Activated CD4-positive, alpha-beta memory T cell treated with anti-CD3 and anti-CD28 coated beads for 36 hours (primary cell): ENCODE measurements around the gene SBK1. TPM values are rescaled to one million over a fixed set of nuclear protein-coding genes. Genes with fewer than 3 reads are reported as not detected.

Source experiments
- CTCF ChIA-PET: fragments of 350-600 bp; sonication (Branson Sonifier 250); formaldehyde crosslinking; loops from one replicate; lab custom pipeline; 2021; ENCODE audit warnings: antibody characterized with exemption, inconsistent platforms; lab: Charles Lee
- POLR2A ChIA-PET: fragments of 350-600 bp; sonication (Branson Sonifier 250); formaldehyde crosslinking; loops from one replicate; lab custom pipeline; 2021; ENCODE audit warnings: antibody characterized with exemption; lab: Charles Lee
- DNase-seq: peaks from one replicate; pipeline ENCODE4 v3.0.0-alpha.2; 2020
- H3K27ac Mint-ChIP-seq: one replicate; pipeline ENCODE4 v1.8.0; 2021; ENCODE audit warnings: mixed read lengths
- H3K27me3 Mint-ChIP-seq: one replicate; pipeline ENCODE4 v1.8.0; 2021; ENCODE audit warnings: mixed read lengths
- H3K36me3 Mint-ChIP-seq: one replicate; pipeline ENCODE4 v1.8.0; 2021; ENCODE audit warnings: mixed read lengths
- H3K4me1 Mint-ChIP-seq: one replicate; pipeline ENCODE4 v1.8.0; 2021; ENCODE audit warnings: low read depth, mixed read lengths
- H3K4me3 Mint-ChIP-seq: one replicate; pipeline ENCODE4 v1.8.0; 2021; ENCODE audit warnings: mild to moderate bottlenecking, mixed read lengths
- H3K9me3 Mint-ChIP-seq: one replicate; pipeline ENCODE4 v1.8.0; 2021; ENCODE audit warnings: mixed read lengths
- intact Hi-C: fragments of 100-400 bp; cut with micrococcal nuclease; formaldehyde crosslinking; loops from one replicate; pipeline ENCODE4 v1.15.1; 2023
- total RNA-seq, 2 experiments: library from RNA; stranded (reverse); gene quantifications; one replicate each; pipeline ENCODE4 v1.2.3, GENCODE V29; 2021

Gene SBK1
- total RNA-seq, 2 experiments from 2014 or later, result 2.9 to 3.8 TPM

GRCh38 chr16:28283798-28284577 lies 8.3 kb upstream of the SBK1 start:
- Mint-ChIP-seq H3K4me1 (peaks cover 8% of the 10 kb centered on the region), H3K27me3 (no peaks in the 10 kb centered on the region), H3K4me3 (no peak overlapping the region), H3K36me3 (no peaks in the 10 kb centered on the region), H3K27ac (no peak overlapping the region), H3K9me3 (no peaks in the 10 kb centered on the region)
- no peak for DNase-seq
- POLR2A ChIA-PET, result no interaction called here
- CTCF ChIA-PET, result interaction anchor here (0.9 to 10.1 kb wide), 2 partner anchors 7 to 31 kb away, joined by 3 to 251 read pairs; no protein-coding TSS in a partner anchor
- intact Hi-C loops, result no loop called here

- H3K4me1 Mint-ChIP-seq, result peaks cover 13% of the 10 kb centered on the region
- H3K9me3 Mint-ChIP-seq, result no peaks in the 10 kb centered on the region
- H3K27ac Mint-ChIP-seq, result no peak overlapping the region
- no peaks in the 10 kb centered on the region for H3K27me3 Mint-ChIP-seq
- CTCF ChIA-PET, result interaction anchor here (0.8 to 1.5 kb wide), 3 partner anchors 8 to 31 kb away, joined by 3 to 4 read pairs (median 3); no protein-coding TSS in a partner anchor
- DNase-seq, result no peak
- intact Hi-C loops, result no loop called here
- no peaks in the 10 kb centered on the region for H3K36me3 Mint-ChIP-seq
- POLR2A ChIA-PET, result no interaction called here
- H3K4me3 Mint-ChIP-seq, result no peak overlapping the region
Observed at GRCh38 chr16:28285649-28286048, 6.7 kb upstream of the SBK1 start.

- CTCF ChIA-PET, result interaction anchor here (0.7 to 1.7 kb wide), 4 partner anchors 10 to 954 kb away, joined by 3 to 9 read pairs (median 4); no protein-coding TSS in a partner anchor
- intact Hi-C loops, result no loop called here
- DNase-seq, result no peak
- H3K27ac Mint-ChIP-seq, result no peak overlapping the region
- H3K9me3 Mint-ChIP-seq, result no peaks in the 10 kb centered on the region
- H3K4me3 Mint-ChIP-seq, result no peak overlapping the region
- no peaks in the 10 kb centered on the region for H3K36me3 Mint-ChIP-seq
- peaks cover 22% of the 10 kb centered on the region for H3K4me1 Mint-ChIP-seq
- H3K27me3 Mint-ChIP-seq, result no peaks in the 10 kb centered on the region
- POLR2A ChIA-PET, result no interaction called here
Observed at GRCh38 chr16:28288114-28288513, 4.2 kb upstream of the SBK1 start.

GRCh38 chr16:28289048-28289447 lies 3.3 kb upstream of the SBK1 start:
- Mint-ChIP-seq H3K27ac (no peak overlapping the region), H3K9me3 (no peaks in the 10 kb centered on the region), H3K4me1 (peaks cover 22% of the 10 kb centered on the region), H3K4me3 (no peak overlapping the region), H3K36me3 (no peaks in the 10 kb centered on the region), H3K27me3 (no peaks in the 10 kb centered on the region)
- ChIA-PET CTCF (interaction anchor here (1.6 to 1.7 kb wide), 2 partner anchors 11 to 28 kb away, joined by 4 to 9 read pairs; no protein-coding TSS in a partner anchor), POLR2A (no interaction called here)
- DNase-seq, result no peak
- intact Hi-C loops, result no loop called here

GRCh38 chr16:28289939-28290858 lies 2.1 kb upstream of the SBK1 start:
- peaks cover 32% of the 10 kb centered on the region for H3K4me1 Mint-ChIP-seq
- no peaks in the 10 kb centered on the region for H3K36me3 Mint-ChIP-seq
- intact Hi-C loops, result loop anchor here (2.0 to 10.0 kb wide), 3 partner anchors 13 to 265 kb away; partner anchors contain the start of gene SGF29
- no peak overlapping the region for H3K27ac Mint-ChIP-seq
- H3K27me3 Mint-ChIP-seq, result no peaks in the 10 kb centered on the region
- H3K4me3 Mint-ChIP-seq, result peak overlapping the region; percentile 24
- no peaks in the 10 kb centered on the region for H3K9me3 Mint-ChIP-seq
- ChIA-PET POLR2A (interaction anchor here (0.6 kb wide), 1 partner anchor 9 kb away, joined by 3 read pairs; no protein-coding TSS in a partner anchor), CTCF (no interaction called here)
- no peak for DNase-seq

- no peaks in the 10 kb centered on the region for H3K9me3 Mint-ChIP-seq
- peak overlapping the region; percentile 12 for H3K4me3 Mint-ChIP-seq
- H3K4me1 Mint-ChIP-seq, result peaks cover 36% of the 10 kb centered on the region
- no peaks in the 10 kb centered on the region for H3K27me3 Mint-ChIP-seq
- ChIA-PET CTCF (interaction anchor here (0.9 kb wide), 1 partner anchor 16 kb away, joined by 3 read pairs; no protein-coding TSS in a partner anchor), POLR2A (no interaction called here)
- no peak overlapping the region for H3K27ac Mint-ChIP-seq
- no peaks in the 10 kb centered on the region for H3K36me3 Mint-ChIP-seq
- intact Hi-C loops, result loop anchor here (2.0 to 10.0 kb wide), 3 partner anchors 14 to 264 kb away; partner anchors contain the start of gene SGF29
- no peak for DNase-seq
Observed at GRCh38 chr16:28290859-28291254, 1.5 kb upstream of the SBK1 start.

- CTCF ChIA-PET, result interaction anchor here (1.4 to 4.8 kb wide), 3 partner anchors 15 to 26 kb away, joined by 5 to 46 read pairs (median 10); no protein-coding TSS in a partner anchor
- POLR2A ChIA-PET, result interaction anchor here (0.7 to 1.9 kb wide), 2 partner anchors 12 to 17 kb away, joined by 4 to 6 read pairs; no protein-coding TSS in a partner anchor
- peak overlapping the region; percentile 19 for H3K27ac Mint-ChIP-seq
- DNase-seq, result peak; percentile 30
- peaks cover 50% of the 10 kb centered on the region for H3K4me1 Mint-ChIP-seq
- no peaks in the 10 kb centered on the region for H3K36me3 Mint-ChIP-seq
- peak overlapping the region; percentile 79 for H3K4me3 Mint-ChIP-seq
- no peaks in the 10 kb centered on the region for H3K27me3 Mint-ChIP-seq
- no peaks in the 10 kb centered on the region for H3K9me3 Mint-ChIP-seq
- intact Hi-C loops, result loop anchor here (5.0 to 10.0 kb wide), 2 partner anchors 151 to 262 kb away; partner anchors contain the start of gene SGF29
Observed at GRCh38 chr16:28292731-28293600, 641 bp downstream of the SBK1 start.

- POLR2A ChIA-PET, result interaction anchor here (1.9 kb wide), 1 partner anchor 12 kb away, joined by 6 read pairs; no protein-coding TSS in a partner anchor
- no peaks in the 10 kb centered on the region for H3K36me3 Mint-ChIP-seq
- no peaks in the 10 kb centered on the region for H3K27me3 Mint-ChIP-seq
- intact Hi-C loops, result loop anchor here (5.0 to 10.0 kb wide), 2 partner anchors 151 to 261 kb away; partner anchors contain the start of gene SGF29
- H3K9me3 Mint-ChIP-seq, result no peaks in the 10 kb centered on the region
- peak overlapping the region; percentile 64 for H3K4me3 Mint-ChIP-seq
- CTCF ChIA-PET, result interaction anchor here (1.2 to 4.8 kb wide), 3 partner anchors 15 to 25 kb away, joined by 6 to 46 read pairs (median 10); no protein-coding TSS in a partner anchor
- peaks cover 52% of the 10 kb centered on the region for H3K4me1 Mint-ChIP-seq
- no peak overlapping the region for H3K27ac Mint-ChIP-seq
- DNase-seq, result no peak
Observed at GRCh38 chr16:28293601-28293960, 1.3 kb downstream of the SBK1 start.

- peak overlapping the region; percentile 64 for H3K4me3 Mint-ChIP-seq
- DNase-seq, result no peak
- ChIA-PET CTCF (interaction anchor here (1.2 to 4.8 kb wide), 3 partner anchors 15 to 25 kb away, joined by 5 to 46 read pairs (median 6); no protein-coding TSS in a partner anchor), POLR2A (no interaction called here)
- intact Hi-C loops, result loop anchor here (5.0 to 10.0 kb wide), 2 partner anchors 152 to 261 kb away; partner anchors contain the start of gene SGF29
- H3K9me3 Mint-ChIP-seq, result no peaks in the 10 kb centered on the region
- H3K36me3 Mint-ChIP-seq, result no peaks in the 10 kb centered on the region
- H3K27me3 Mint-ChIP-seq, result no peaks in the 10 kb centered on the region
- H3K4me1 Mint-ChIP-seq, result peaks cover 49% of the 10 kb centered on the region
- no peak overlapping the region for H3K27ac Mint-ChIP-seq
Observed at GRCh38 chr16:28294201-28294600, 1.9 kb downstream of the SBK1 start.

- Mint-ChIP-seq H3K4me1 (peaks cover 52% of the 10 kb centered on the region), H3K36me3 (no peaks in the 10 kb centered on the region), H3K4me3 (no peak overlapping the region), H3K27me3 (no peaks in the 10 kb centered on the region), H3K9me3 (no peaks in the 10 kb centered on the region), H3K27ac (no peak overlapping the region)
- CTCF ChIA-PET, result interaction anchor here (1.2 to 4.8 kb wide), 3 partner anchors 17 to 31 kb away, joined by 3 to 46 read pairs (median 5); no protein-coding TSS in a partner anchor
- POLR2A ChIA-PET, result no interaction called here
- intact Hi-C loops, result loop anchor here (10.0 kb wide), 1 partner anchor 260 kb away; the partner anchor contains the start of gene SGF29
- no peak for DNase-seq
Observed at GRCh38 chr16:28295276-28295675, 3.0 kb downstream of the SBK1 start.
